ENCODE data around the gene DOCK8. TPM values are rescaled to one million over a fixed set of nuclear protein-coding genes. Genes with fewer than 3 reads are reported as not detected.

DOCK8 gene
- total and polyA plus RNA-seq, 2 of the 13 experiments (the other 11 are each of a cell fraction or from before 2014, with no cell fraction given) = 0.28 to 0.38 TPM

DNA sequence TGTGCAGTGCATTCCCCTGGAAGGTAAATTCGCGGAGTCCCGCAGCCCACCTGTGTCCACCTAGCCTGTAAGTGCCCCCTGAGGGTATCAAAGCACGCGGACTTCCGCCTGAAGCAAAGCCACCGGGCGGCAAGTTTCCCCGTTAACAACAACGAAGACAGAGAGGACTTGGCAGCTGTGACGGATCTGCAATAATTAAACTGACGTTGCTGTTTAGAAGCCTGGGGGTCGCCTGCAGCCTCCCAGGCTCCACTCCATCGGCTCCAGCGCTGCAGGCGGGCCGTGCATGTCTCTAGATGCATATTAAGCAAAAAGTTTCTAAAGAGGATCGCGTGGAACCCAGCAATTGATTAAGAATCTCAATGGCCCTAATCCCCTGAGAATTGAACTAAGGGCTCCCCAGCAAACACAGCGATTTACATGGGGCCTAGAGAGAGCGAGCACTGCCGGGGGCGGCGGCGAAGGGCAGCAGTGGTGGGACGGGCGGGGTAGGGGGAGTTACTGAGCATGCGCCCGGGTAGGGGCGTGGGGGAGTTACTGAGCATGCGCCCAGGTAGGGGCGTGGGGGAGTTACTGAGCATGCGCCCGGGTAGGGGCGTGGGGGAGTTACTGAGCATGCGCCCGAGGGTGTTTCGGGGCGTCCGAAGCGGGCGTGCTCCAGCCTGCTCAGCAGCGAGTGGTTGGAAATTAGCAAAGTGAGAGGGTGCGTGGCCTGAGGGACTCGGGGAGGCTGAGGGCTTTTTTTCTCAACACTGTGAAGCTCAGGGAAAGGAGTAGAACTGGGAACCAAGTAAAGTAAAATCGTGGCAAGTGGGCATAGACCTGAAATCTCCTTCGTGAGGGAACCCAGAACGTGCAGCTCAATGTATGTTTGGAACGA is 255.2 kb downstream of the DOCK8 start (continued):
- TF ChIP-seq, protein P1, sequence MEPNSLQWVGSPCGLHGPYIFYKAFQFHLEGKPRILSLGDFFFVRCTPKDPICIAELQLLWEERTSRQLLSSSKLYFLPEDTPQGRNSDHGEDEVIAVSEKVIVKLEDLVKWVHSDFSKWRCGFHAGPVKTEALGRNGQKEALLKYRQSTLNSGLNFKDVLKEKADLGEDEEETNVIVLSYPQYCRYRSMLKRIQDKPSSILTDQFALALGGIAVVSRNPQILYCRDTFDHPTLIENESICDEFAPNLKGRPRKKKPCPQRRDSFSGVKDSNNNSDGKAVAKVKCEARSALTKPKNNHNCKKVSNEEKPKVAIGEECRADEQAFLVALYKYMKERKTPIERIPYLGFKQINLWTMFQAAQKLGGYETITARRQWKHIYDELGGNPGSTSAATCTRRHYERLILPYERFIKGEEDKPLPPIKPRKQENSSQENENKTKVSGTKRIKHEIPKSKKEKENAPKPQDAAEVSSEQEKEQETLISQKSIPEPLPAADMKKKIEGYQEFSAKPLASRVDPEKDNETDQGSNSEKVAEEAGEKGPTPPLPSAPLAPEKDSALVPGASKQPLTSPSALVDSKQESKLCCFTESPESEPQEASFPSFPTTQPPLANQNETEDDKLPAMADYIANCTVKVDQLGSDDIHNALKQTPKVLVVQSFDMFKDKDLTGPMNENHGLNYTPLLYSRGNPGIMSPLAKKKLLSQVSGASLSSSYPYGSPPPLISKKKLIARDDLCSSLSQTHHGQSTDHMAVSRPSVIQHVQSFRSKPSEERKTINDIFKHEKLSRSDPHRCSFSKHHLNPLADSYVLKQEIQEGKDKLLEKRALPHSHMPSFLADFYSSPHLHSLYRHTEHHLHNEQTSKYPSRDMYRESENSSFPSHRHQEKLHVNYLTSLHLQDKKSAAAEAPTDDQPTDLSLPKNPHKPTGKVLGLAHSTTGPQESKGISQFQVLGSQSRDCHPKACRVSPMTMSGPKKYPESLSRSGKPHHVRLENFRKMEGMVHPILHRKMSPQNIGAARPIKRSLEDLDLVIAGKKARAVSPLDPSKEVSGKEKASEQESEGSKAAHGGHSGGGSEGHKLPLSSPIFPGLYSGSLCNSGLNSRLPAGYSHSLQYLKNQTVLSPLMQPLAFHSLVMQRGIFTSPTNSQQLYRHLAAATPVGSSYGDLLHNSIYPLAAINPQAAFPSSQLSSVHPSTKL (CRISPR knock-in tag; IDR thresholded peaks at IDR 0.05) = no peak; the same call in 1 of the 2 replicates
- TF ChIP-seq FOXC1 (CRISPR knock-in tag; IDR thresholded peaks at IDR 0.05; ENCODE audit: borderline replicate concordance) (0 out of 2 replicates have a peak, but pooled peaks have one; percentile 10), NFE2L1 (CRISPR knock-in tag; IDR thresholded peaks at IDR 0.05; ENCODE audit: borderline replicate concordance) (no peak), ZNF614 (CRISPR knock-in tag; IDR thresholded peaks at IDR 0.05; ENCODE audit: borderline replicate concordance) (no peak; the same call in 1 of the 2 replicates), NONO (IDR thresholded peaks at IDR 0.05) (no peak), NONO (CRISPR knock-in tag; conservative IDR thresholded peaks at IDR 0.05) (no peak; the same call in 1 of the 2 replicates), ZNF780A (CRISPR knock-in tag; IDR thresholded peaks at IDR 0.05) (no peak), MIXL1 (CRISPR knock-in tag; IDR thresholded peaks at IDR 0.05) (0 out of 2 replicates have a peak, but pooled peaks have one; percentile 23), SOX5 (CRISPR knock-in tag; IDR thresholded peaks at IDR 0.05; ENCODE audit: borderline replicate concordance) (peak; percentile 26; the same call in 1 of the 2 replicates), RXRB (CRISPR knock-in tag; IDR thresholded peaks at IDR 0.05; ENCODE audit: borderline replicate concordance) (no peak), SSRP1 (CRISPR knock-in tag; IDR thresholded peaks at IDR 0.05) (no peak)
- TF ChIP-seq, protein P2, sequence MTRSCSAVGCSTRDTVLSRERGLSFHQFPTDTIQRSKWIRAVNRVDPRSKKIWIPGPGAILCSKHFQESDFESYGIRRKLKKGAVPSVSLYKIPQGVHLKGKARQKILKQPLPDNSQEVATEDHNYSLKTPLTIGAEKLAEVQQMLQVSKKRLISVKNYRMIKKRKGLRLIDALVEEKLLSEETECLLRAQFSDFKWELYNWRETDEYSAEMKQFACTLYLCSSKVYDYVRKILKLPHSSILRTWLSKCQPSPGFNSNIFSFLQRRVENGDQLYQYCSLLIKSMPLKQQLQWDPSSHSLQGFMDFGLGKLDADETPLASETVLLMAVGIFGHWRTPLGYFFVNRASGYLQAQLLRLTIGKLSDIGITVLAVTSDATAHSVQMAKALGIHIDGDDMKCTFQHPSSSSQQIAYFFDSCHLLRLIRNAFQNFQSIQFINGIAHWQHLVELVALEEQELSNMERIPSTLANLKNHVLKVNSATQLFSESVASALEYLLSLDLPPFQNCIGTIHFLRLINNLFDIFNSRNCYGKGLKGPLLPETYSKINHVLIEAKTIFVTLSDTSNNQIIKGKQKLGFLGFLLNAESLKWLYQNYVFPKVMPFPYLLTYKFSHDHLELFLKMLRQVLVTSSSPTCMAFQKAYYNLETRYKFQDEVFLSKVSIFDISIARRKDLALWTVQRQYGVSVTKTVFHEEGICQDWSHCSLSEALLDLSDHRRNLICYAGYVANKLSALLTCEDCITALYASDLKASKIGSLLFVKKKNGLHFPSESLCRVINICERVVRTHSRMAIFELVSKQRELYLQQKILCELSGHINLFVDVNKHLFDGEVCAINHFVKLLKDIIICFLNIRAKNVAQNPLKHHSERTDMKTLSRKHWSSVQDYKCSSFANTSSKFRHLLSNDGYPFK (CRISPR knock-in tag; IDR thresholded peaks at IDR 0.05; ENCODE audit: borderline replicate concordance) = peak; percentile 71; the same call in 1 of the 2 replicates
- TF ChIP-seq, protein P3, sequence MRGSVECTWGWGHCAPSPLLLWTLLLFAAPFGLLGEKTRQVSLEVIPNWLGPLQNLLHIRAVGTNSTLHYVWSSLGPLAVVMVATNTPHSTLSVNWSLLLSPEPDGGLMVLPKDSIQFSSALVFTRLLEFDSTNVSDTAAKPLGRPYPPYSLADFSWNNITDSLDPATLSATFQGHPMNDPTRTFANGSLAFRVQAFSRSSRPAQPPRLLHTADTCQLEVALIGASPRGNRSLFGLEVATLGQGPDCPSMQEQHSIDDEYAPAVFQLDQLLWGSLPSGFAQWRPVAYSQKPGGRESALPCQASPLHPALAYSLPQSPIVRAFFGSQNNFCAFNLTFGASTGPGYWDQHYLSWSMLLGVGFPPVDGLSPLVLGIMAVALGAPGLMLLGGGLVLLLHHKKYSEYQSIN (CRISPR knock-in tag; IDR thresholded peaks at IDR 0.05; ENCODE audit: borderline replicate concordance) = no peak
- TF ChIP-seq, protein P4, sequence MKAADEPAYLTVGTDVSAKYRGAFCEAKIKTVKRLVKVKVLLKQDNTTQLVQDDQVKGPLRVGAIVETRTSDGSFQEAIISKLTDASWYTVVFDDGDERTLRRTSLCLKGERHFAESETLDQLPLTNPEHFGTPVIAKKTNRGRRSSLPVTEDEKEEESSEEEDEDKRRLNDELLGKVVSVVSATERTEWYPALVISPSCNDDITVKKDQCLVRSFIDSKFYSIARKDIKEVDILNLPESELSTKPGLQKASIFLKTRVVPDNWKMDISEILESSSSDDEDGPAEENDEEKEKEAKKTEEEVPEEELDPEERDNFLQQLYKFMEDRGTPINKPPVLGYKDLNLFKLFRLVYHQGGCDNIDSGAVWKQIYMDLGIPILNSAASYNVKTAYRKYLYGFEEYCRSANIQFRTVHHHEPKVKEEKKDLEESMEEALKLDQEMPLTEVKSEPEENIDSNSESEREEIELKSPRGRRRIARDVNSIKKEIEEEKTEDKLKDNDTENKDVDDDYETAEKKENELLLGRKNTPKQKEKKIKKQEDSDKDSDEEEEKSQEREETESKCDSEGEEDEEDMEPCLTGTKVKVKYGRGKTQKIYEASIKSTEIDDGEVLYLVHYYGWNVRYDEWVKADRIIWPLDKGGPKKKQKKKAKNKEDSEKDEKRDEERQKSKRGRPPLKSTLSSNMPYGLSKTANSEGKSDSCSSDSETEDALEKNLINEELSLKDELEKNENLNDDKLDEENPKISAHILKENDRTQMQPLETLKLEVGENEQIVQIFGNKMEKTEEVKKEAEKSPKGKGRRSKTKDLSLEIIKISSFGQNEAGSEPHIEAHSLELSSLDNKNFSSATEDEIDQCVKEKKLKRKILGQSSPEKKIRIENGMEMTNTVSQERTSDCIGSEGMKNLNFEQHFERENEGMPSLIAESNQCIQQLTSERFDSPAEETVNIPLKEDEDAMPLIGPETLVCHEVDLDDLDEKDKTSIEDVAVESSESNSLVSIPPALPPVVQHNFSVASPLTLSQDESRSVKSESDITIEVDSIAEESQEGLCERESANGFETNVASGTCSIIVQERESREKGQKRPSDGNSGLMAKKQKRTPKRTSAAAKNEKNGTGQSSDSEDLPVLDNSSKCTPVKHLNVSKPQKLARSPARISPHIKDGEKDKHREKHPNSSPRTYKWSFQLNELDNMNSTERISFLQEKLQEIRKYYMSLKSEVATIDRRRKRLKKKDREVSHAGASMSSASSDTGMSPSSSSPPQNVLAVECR (CRISPR knock-in tag; IDR thresholded peaks at IDR 0.05; ENCODE audit: borderline replicate concordance) = peak; percentile 56; the same call in 1 of the 2 replicates
